PC-3 (cell line): ENCODE data around the gene AWAT2. TPM values are rescaled to one million over a fixed set of nuclear protein-coding genes. Genes with fewer than 3 reads are reported as not detected.

Experiments used
- ATAC-seq: fragments of 200-7000 bp; cut with Tn5 transposase; 2 replicates; pipeline ENCODE4 v1.9.1; 2020; ENCODE audit warnings: mild to moderate bottlenecking, moderate library complexity
- BruUV-seq: library from RNA; stranded (reverse); fragments of 400-500 nt; replicated peaks from 2 replicates; lab custom pipeline; 2021; lab: Mats Ljungman, UMichigan
- CTCF ChIA-PET: fragments of 300-600 bp; sonication (Branson Sonifier 250); formaldehyde crosslinking; loops from one replicate; lab custom pipeline; 2022; ENCODE audit warnings: antibody characterized with exemption; lab: Charles Lee
- POLR2A ChIA-PET: fragments of 300-600 bp; sonication (Branson Sonifier 250); formaldehyde crosslinking; loops from one replicate; lab custom pipeline; 2022; ENCODE audit warnings: antibody characterized with exemption; ENCODE audit not compliant: unreplicated experiment; lab: Charles Lee
- DNase-seq: peaks from one replicate; pipeline ENCODE4 v3.0.0-alpha.2; 2015
- H2AFZ ChIP-seq: fragments of 300-600 bp; sonication (generic); 2 replicates; pipeline ENCODE4 v1.6.0; 2016; ENCODE audit warnings: antibody characterized with exemption, low read length
- H3F3A ChIP-seq: fragments of 300-600 bp; sonication (generic); one replicate; pipeline ENCODE4 v1.6.0; 2017; ENCODE audit warnings: antibody characterized with exemption, low read length, control low read depth, mild to moderate bottlenecking; ENCODE audit not compliant: unreplicated experiment
- H3K27ac ChIP-seq: fragments of 300-600 bp; sonication (generic); 2 replicates; pipeline ENCODE4 v1.5.1; 2016; ENCODE audit warnings: mild to moderate bottlenecking, low read length
- H3K27me3 ChIP-seq: fragments of 300-600 bp; sonication (generic); 2 replicates; pipeline ENCODE4 v1.6.1; 2016; ENCODE audit warnings: low read length, mixed read lengths
- H3K36me3 ChIP-seq: fragments of 300-600 bp; sonication (generic); 2 replicates; pipeline ENCODE4 v1.6.1; 2016; ENCODE audit warnings: low read depth, mixed run types, low read length, mixed read lengths
- H3K4me1 ChIP-seq: fragments of 300-600 bp; sonication (generic); 2 replicates; pipeline ENCODE4 v1.5.1; 2016; ENCODE audit warnings: low read length; ENCODE audit not compliant: insufficient read depth
- H3K4me2 ChIP-seq: fragments of 300-600 bp; sonication (generic); 2 replicates; pipeline ENCODE4 v1.6.0; 2016; ENCODE audit warnings: low read length
- H3K4me3 ChIP-seq: fragments of 300-600 bp; sonication (generic); 2 replicates; pipeline ENCODE4 v1.5.1; 2016; ENCODE audit warnings: mild to moderate bottlenecking, low read length, mixed read lengths
- H3K79me2 ChIP-seq: fragments of 300-600 bp; sonication (generic); 2 replicates; pipeline ENCODE4 v1.6.1; 2017; ENCODE audit warnings: low read length, mixed read lengths
- H3K9ac ChIP-seq: fragments of 300-600 bp; sonication (generic); 2 replicates; pipeline ENCODE4 v1.6.0; 2016; ENCODE audit warnings: mild to moderate bottlenecking, low read length
- H3K9me2 ChIP-seq: fragments of 300-600 bp; sonication (generic); replicated peaks from 2 replicates; pipeline ENCODE4 v1.6.1; 2016; ENCODE audit warnings: mixed run types, low read length, mixed read lengths
- H3K9me3 ChIP-seq: fragments of 300-600 bp; sonication (generic); 2 replicates; pipeline ENCODE4 v1.6.1; 2016; ENCODE audit warnings: low read length, mixed read lengths
- H4K20me1 ChIP-seq: fragments of 300-600 bp; sonication (generic); 2 replicates; pipeline ENCODE4 v1.6.1; 2016; ENCODE audit warnings: low read length, mixed read lengths
- CTCF ChIP-seq: fragments of 300-600 bp; sonication (generic); conservative IDR thresholded peaks from 2 replicates; pipeline ENCODE4 v1.5.1; 2017; ENCODE audit warnings: antibody characterized with exemption, low read depth, mild to moderate bottlenecking, low read length
- EZH2 ChIP-seq: fragments of 300-600 bp; sonication (generic); IDR thresholded peaks from one replicate; pipeline ENCODE4 v1.6.1; 2017; ENCODE audit warnings: antibody characterized with exemption, mild to moderate bottlenecking, low read length; ENCODE audit not compliant: unreplicated experiment
- EZH2phosphoT487 ChIP-seq: fragments of 300-600 bp; sonication (generic); IDR thresholded peaks from 2 replicates; pipeline ENCODE4 v1.6.1; 2018; ENCODE audit warnings: mild to moderate bottlenecking, antibody characterized with exemption, low read length, borderline replicate concordance
- intact Hi-C: fragments of 100-400 bp; cut with micrococcal nuclease; formaldehyde crosslinking; loops from 2 replicates; pipeline ENCODE4 v1.9.0; 2023
- total RNA-seq: library from RNA; depleted of rRNA; stranded (reverse); fragments of >200 nt; gene quantifications from 2 replicates; pipeline ENCODE4 v1.2.3, GENCODE V29; 2014

Gene AWAT2
- total RNA-seq, 1 experiment from 2014 or later, result not detected

- H3K4me3 ChIP-seq, result no peak overlapping the region
- no TSS peak for BruUV-seq
- no peak for DNase-seq
- no peaks in the 10 kb centered on the region for H3K27me3 ChIP-seq
- POLR2A ChIA-PET, result no interaction called here
- H3K9me2 ChIP-seq, result no peaks in the 10 kb centered on the region
- H3K36me3 ChIP-seq, result no peaks in the 10 kb centered on the region
- no peaks in the 10 kb centered on the region for H3F3A ChIP-seq
- H3K79me2 ChIP-seq, result no peaks in the 10 kb centered on the region
- H3K4me1 ChIP-seq, result peaks cover 40% of the 10 kb centered on the region
- TF ChIP-seq EZH2 (no peak), CTCF (no peak), EZH2phosphoT487 (no peak)
- H3K9ac ChIP-seq, result no peak overlapping the region
- H3K9me3 ChIP-seq, result no peaks in the 10 kb centered on the region
- no peak for ATAC-seq
- no peaks in the 10 kb centered on the region for H4K20me1 ChIP-seq
- CTCF ChIA-PET, result no interaction called here
- no peak overlapping the region for H2AFZ ChIP-seq
- H3K4me2 ChIP-seq, result no peak overlapping the region
- no peak overlapping the region for H3K27ac ChIP-seq
- intact Hi-C loops, result no loop called here
Observed at GRCh38 chrX:70084592-70085240, 35.0 kb upstream of the AWAT2 start.

DNA sequence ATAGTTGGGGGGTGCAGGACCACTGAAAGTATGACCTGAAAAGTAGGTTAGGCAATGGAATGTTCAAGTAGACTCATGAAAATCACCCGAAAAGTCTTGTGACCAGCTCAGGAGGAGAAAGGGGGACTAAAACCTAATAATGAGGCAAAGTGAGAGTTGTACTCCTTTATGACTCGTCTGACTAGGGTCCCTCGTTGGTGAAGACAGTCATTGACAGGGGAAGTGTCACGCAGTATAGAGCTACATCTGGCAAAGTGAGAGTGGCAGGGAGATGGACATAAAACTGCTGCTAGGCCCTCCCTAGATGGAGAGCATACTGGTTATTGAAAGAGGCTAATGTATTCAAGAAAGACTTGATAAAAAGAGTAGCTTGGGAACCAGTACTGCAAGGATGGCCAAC is 33.0 kb upstream of the AWAT2 start:
- Histone ChIP-seq H3K79me2 (no peaks in the 10 kb centered on the region), H3K36me3 (no peaks in the 10 kb centered on the region), H2AFZ (no peak overlapping the region), H3K27ac (no peak overlapping the region), H3F3A (no peaks in the 10 kb centered on the region), H3K27me3 (no peaks in the 10 kb centered on the region), H3K9me2 (no peaks in the 10 kb centered on the region), H3K4me2 (no peak overlapping the region), H4K20me1 (no peaks in the 10 kb centered on the region), H3K9ac (no peak overlapping the region), H3K4me3 (no peak overlapping the region), H3K4me1 (peaks cover 20% of the 10 kb centered on the region), H3K9me3 (no peaks in the 10 kb centered on the region)
- ATAC-seq, result no peak
- intact Hi-C loops, result no loop called here
- no TSS peak for BruUV-seq
- POLR2A ChIA-PET, result interaction anchor here (0.6 kb wide), 1 partner anchor 50 kb away, joined by 3 read pairs; the partner anchor contains the start of gene IGBP1
- TF ChIP-seq CTCF (no peak), EZH2phosphoT487 (no peak), EZH2 (no peak)
- DNase-seq, result no peak
- CTCF ChIA-PET, result no interaction called here

GRCh38 chrX:70079870-70080269 is 30.1 kb upstream of the AWAT2 start:
- Histone ChIP-seq H3K9me2 (no peaks in the 10 kb centered on the region), H3K9me3 (no peaks in the 10 kb centered on the region), H3K79me2 (no peaks in the 10 kb centered on the region), H3F3A (no peaks in the 10 kb centered on the region), H3K4me2 (no peak overlapping the region), H2AFZ (0 out of 2 replicates have a peak overlapping the region, but pooled peaks have one; percentile 38), H3K4me3 (no peak overlapping the region), H3K27me3 (no peaks in the 10 kb centered on the region), H4K20me1 (no peaks in the 10 kb centered on the region), H3K27ac (no peak overlapping the region), H3K36me3 (no peaks in the 10 kb centered on the region), H3K4me1 (peaks cover 16% of the 10 kb centered on the region), H3K9ac (no peak overlapping the region)
- DNase-seq (peak; percentile 20), ATAC-seq (peak; percentile 72)
- no TSS peak for BruUV-seq
- CTCF ChIA-PET, result no interaction called here
- POLR2A ChIA-PET, result interaction anchor here (0.7 kb wide), 1 partner anchor 8 kb away, joined by 3 read pairs; no protein-coding TSS in a partner anchor
- intact Hi-C loops, result no loop called here
- TF ChIP-seq CTCF (no peak), EZH2 (no peak), EZH2phosphoT487 (no peak)
